ENCODE data around the gene TMEM31.
"Not testable (repeated sequence)": the region's sequence is repeated elsewhere in the genome, so short reads cannot be mapped to it uniquely, and the experiment has no call there.

The TMEM31 gene

GRCh38 chrX:103754401-103754800, 43.7 kb downstream of the TMEM31 start:
- Histone ChIP-seq H3K27me3 (ENCODE audit: control insufficient read depth in 1 of 2, insufficient read depth in 2 of 2, low read length in 2 of 2) (peaks cover 0 to 8% of the 10 kb centered on the region in 2 donors), H3K9ac (ENCODE audit: low read length in 2 of 2) (no peak overlapping the region), H3K9me3 (ENCODE audit: control insufficient read depth in 2 of 2, low read length in 2 of 2) (peaks cover 0 to 5% of the 10 kb centered on the region in 2 donors), H3K4me1 (ENCODE audit: control insufficient read depth, insufficient read depth, low read length) (no peaks in the 10 kb centered on the region), H3K36me3 (ENCODE audit: control insufficient read depth in 2 of 2, insufficient read depth in 2 of 2, low read length in 2 of 2) (no peaks in the 10 kb centered on the region), H3K4me3 (ENCODE audit: low read length in 2 of 2) (no peak overlapping the region), H3K27ac (ENCODE audit: low read length) (no peak overlapping the region)

GRCh38 chrX:103756736-103757135, 46.0 kb downstream of the TMEM31 start:
- no peaks in the 10 kb centered on the region for H3K4me1 ChIP-seq (ENCODE audit: control insufficient read depth, insufficient read depth, low read length)
- no peaks in the 10 kb centered on the region for H3K36me3 ChIP-seq (ENCODE audit: control insufficient read depth in 2 of 2, insufficient read depth in 2 of 2, low read length in 2 of 2)
- H3K4me3 ChIP-seq (ENCODE audit: low read length in 2 of 2) = no peak overlapping the region
- peaks cover 0 to 5% of the 10 kb centered on the region in 2 donors for H3K9me3 ChIP-seq (ENCODE audit: control insufficient read depth in 2 of 2, low read length in 2 of 2)
- H3K27ac ChIP-seq (ENCODE audit: low read length) = no peak overlapping the region
- H3K27me3 ChIP-seq (ENCODE audit: control insufficient read depth in 1 of 2, insufficient read depth in 2 of 2, low read length in 2 of 2) = peaks cover 0 to 7% of the 10 kb centered on the region in 2 donors
- no peak overlapping the region for H3K9ac ChIP-seq (ENCODE audit: low read length in 2 of 2)

GRCh38 chrX:103758555-103758954, 47.8 kb downstream of the TMEM31 start:
- H3K36me3 ChIP-seq (ENCODE audit: control insufficient read depth in 2 of 2, insufficient read depth in 2 of 2, low read length in 2 of 2) = no peaks in the 10 kb centered on the region
- peaks cover 0 to 5% of the 10 kb centered on the region in 2 donors for H3K9me3 ChIP-seq (ENCODE audit: control insufficient read depth in 2 of 2, low read length in 2 of 2)
- H3K9ac ChIP-seq (ENCODE audit: low read length in 2 of 2) = no peak overlapping the region
- H3K4me3 ChIP-seq (ENCODE audit: low read length in 2 of 2) = no peak overlapping the region
- peaks cover 0 to 3% of the 10 kb centered on the region in 2 donors for H3K27me3 ChIP-seq (ENCODE audit: control insufficient read depth in 1 of 2, insufficient read depth in 2 of 2, low read length in 2 of 2)
- no peak overlapping the region for H3K27ac ChIP-seq (ENCODE audit: low read length)
- H3K4me1 ChIP-seq (ENCODE audit: control insufficient read depth, insufficient read depth, low read length) = no peaks in the 10 kb centered on the region

- H3K9ac ChIP-seq (ENCODE audit: low read length in 2 of 2); H3K27me3 ChIP-seq (ENCODE audit: control insufficient read depth in 1 of 2, insufficient read depth in 2 of 2, low read length in 2 of 2); H3K4me1 ChIP-seq (ENCODE audit: control insufficient read depth, insufficient read depth, low read length); H3K4me3 ChIP-seq (ENCODE audit: low read length in 2 of 2); H3K36me3 ChIP-seq (ENCODE audit: control insufficient read depth in 2 of 2, insufficient read depth in 2 of 2, low read length in 2 of 2); H3K9me3 ChIP-seq (ENCODE audit: control insufficient read depth in 2 of 2, low read length in 2 of 2); H3K27ac ChIP-seq (ENCODE audit: low read length): not testable (repeated sequence)
Measured at GRCh38 chrX:103763541-103763940, 52.8 kb downstream of the TMEM31 start.

All from stomach smooth muscle (tissue), 2 donors.